ENCODE results near the gene HSDL1.

Gene HSDL1

DNA sequence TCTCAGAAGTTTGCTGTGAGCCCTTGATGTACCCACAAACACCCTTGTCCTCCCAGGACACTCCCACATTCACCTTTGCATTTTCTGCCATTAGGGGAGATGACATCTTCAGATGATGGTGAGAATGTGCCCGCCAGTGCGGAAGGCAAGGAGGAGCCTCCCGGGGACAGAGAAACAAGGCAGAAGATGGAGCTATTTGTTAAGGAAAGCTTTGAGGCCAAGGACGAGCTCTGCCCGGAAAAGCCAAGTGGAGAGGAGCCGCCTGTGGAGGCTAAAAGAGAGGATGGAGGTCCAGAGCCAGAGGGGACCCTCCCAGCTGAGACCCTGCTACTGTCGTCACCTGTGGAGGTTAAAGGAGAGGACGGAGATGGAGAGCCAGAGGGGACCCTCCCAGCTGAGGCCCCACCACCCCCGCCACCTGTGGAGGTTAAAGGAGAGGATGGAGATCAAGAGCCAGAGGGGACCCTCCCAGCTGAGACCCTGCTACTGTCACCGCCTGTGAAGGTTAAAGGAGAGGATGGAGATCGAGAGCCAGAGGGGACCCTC, 24.9 kb upstream of the HSDL1 start:
- Histone ChIP-seq H3K9me3 (ENCODE audit: insufficient read depth, low read depth, low read length) (no peaks in the 10 kb centered on the region), H3K27ac (ENCODE audit: low read length) (no peak overlapping the region), H3K4me3 (ENCODE audit: low read length) (no peak overlapping the region), H3K36me3 (ENCODE audit: insufficient read depth, low read depth, low read length) (no peaks in the 10 kb centered on the region), H3K4me1 (ENCODE audit: insufficient read depth, low read length) (no peaks in the 10 kb centered on the region), H3K27me3 (ENCODE audit: insufficient read depth, low read length) (no peaks in the 10 kb centered on the region), H3K9ac (ENCODE audit: low read depth, low read length) (no peak overlapping the region)

DNA sequence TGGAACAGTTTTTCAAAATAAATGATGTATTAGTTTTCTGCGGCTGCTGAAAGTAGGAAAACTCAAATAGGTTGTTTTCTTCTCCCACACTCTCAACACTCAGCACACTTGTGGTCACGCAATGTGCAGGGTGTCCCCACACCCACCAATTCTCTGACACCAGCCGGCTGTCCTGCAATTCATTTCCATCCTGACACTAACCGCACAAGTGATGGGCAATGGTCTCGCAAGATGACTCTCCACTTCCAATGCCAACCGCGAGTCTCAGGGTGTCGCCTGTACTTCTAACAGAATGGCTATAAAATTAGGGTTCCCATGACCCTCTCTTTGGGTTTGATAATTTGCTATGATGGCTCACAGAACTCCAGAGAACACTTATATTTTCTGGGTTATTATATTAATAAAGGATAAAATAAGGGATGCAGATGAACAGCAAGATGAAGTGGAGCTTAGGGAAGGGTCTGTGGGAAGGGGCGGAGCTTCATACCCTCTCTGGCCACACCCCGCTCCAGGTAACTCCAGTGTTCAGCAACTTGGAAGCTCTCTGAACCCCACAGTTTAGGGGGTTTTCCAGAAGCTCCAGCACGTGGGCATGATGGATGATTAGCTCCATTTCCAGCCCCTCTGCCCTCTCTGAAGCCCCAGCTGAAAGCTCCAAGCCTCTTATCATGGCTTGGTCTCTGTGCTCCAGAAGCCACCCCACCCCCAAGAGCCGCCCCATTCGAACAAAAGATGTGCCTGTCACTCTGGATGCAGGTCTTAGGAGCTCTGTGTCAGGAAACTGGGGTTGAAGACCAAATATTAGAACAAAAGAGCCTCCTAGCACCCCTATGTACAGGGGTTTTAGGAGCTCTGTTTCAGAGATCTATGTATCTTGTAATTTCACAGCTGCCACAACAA, 22.1 kb upstream of the HSDL1 start:
- no peaks in the 10 kb centered on the region for H3K36me3 ChIP-seq (ENCODE audit: insufficient read depth, low read depth, low read length)

DNA sequence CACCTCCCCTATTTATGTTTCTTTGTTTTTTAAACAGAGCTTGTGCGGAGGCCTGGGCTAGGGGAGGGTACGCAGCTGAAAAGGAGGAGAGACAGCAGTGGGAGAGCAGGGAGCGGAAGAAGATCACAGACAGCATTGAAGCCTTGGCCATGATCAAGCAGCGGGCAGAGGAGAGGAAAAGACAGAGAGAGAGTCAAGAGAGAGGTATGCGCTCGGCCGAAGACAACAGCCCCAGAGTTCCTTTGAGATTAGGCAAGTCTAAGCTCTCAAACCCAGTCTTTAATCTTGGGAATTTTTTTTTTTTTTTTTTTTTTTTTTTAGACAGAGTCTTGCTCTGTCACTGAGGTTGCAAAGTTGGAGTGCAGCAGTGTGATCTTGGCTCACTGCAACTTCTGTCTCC, 20.8 kb upstream of the HSDL1 start:
- no peak overlapping the region for H3K9ac ChIP-seq (ENCODE audit: low read depth, low read length)
- H3K4me1 ChIP-seq (ENCODE audit: insufficient read depth, low read length): no peaks in the 10 kb centered on the region
- no peaks in the 10 kb centered on the region for H3K9me3 ChIP-seq (ENCODE audit: insufficient read depth, low read depth, low read length)
- no peak overlapping the region for H3K27ac ChIP-seq (ENCODE audit: low read length)
- no peak overlapping the region for H3K4me3 ChIP-seq (ENCODE audit: low read length)
- no peaks in the 10 kb centered on the region for H3K36me3 ChIP-seq (ENCODE audit: insufficient read depth, low read depth, low read length)
- H3K27me3 ChIP-seq (ENCODE audit: insufficient read depth, low read length): 0 out of 2 replicates have a peak, but pooled peaks cover 4% of the 10 kb centered on the region

More for the DNA sequence above, 22.1 kb upstream of the HSDL1 start:
- Histone ChIP-seq H3K9me3 (ENCODE audit: insufficient read depth, low read depth, low read length) (no peaks in the 10 kb centered on the region), H3K27me3 (ENCODE audit: insufficient read depth, low read length) (0 out of 2 replicates have a peak, but pooled peaks cover 4% of the 10 kb centered on the region), H3K4me3 (ENCODE audit: low read length) (no peak overlapping the region), H3K4me1 (ENCODE audit: insufficient read depth, low read length) (no peaks in the 10 kb centered on the region), H3K27ac (ENCODE audit: low read length) (no peak overlapping the region), H3K9ac (ENCODE audit: low read depth, low read length) (no peak overlapping the region)

DNA sequence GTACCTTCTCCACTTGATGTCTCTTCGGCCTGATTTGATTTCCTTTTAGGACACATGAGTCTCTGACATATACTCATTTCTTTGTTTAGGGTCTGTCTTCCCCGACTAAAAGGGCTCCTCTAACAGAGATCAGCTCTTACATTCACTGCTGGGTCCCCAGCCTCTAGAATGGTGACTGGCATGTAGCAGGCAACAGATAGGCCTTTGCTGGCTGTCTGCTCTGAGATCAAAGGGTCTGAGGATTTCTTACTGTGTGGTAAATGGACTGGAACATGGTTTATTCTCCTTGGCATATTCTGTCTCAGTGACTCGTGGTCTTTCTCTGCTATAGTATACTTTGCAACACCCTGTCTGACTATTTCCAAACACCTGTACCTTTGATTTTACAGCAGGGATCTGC, 16.8 kb upstream of the HSDL1 start:
- H3K9ac ChIP-seq (ENCODE audit: low read depth, low read length): no peak overlapping the region
- H3K27me3 ChIP-seq (ENCODE audit: insufficient read depth, low read length): 0 out of 2 replicates have a peak, but pooled peaks cover 4% of the 10 kb centered on the region
- no peaks in the 10 kb centered on the region for H3K9me3 ChIP-seq (ENCODE audit: insufficient read depth, low read depth, low read length)

DNA sequence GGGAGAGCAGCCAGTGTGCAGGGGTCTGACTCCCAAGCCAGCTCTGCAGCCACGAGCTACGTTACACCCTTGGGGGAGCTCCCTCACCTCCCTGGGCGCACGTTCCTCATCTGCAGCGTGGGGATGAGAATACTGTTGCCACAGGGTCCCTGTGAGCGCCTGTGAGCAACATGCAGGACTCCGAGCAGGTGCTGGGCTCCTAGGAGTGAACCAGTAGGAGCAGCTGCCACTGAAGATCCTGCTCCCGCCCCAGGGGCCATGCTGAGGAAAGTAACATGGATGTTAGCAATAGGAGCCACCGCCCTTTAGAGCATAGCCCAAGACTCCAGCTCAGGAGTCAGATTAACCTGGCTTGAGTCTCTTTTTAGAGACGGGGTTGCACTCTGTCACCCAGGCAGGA, 16.1 kb upstream of the HSDL1 start:
- Histone ChIP-seq H3K4me3 (ENCODE audit: low read length) (no peak overlapping the region), H3K27ac (ENCODE audit: low read length) (no peak overlapping the region), H3K36me3 (ENCODE audit: insufficient read depth, low read depth, low read length) (no peaks in the 10 kb centered on the region), H3K4me1 (ENCODE audit: insufficient read depth, low read length) (no peaks in the 10 kb centered on the region), H3K27me3 (ENCODE audit: insufficient read depth, low read length) (0 out of 2 replicates have a peak, but pooled peaks cover 4% of the 10 kb centered on the region), H3K9me3 (ENCODE audit: insufficient read depth, low read depth, low read length) (no peaks in the 10 kb centered on the region), H3K9ac (ENCODE audit: low read depth, low read length) (no peak overlapping the region)

More for the DNA sequence above, 16.8 kb upstream of the HSDL1 start:
- Histone ChIP-seq H3K4me1 (ENCODE audit: insufficient read depth, low read length) (no peaks in the 10 kb centered on the region), H3K27ac (ENCODE audit: low read length) (no peak overlapping the region), H3K4me3 (ENCODE audit: low read length) (no peak overlapping the region), H3K36me3 (ENCODE audit: insufficient read depth, low read depth, low read length) (no peaks in the 10 kb centered on the region)

DNA sequence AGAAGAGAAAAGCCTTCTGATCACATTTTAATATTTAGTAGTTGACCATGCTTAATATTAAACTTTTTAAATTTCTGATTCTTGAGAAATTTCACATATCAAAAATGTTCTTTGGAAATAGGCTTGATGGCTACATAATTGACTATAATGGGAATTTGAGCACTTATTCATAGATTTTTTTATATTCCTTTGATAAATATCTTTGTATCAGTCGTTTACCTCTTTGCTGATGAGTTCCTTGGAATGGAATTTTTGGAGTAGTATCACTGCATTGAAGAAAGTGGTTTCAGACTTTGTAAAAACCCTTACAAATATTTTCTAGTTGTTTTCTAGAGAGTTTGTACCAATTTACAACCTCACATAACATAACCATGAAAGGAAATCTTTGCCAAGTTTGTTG, 14.8 kb upstream of the HSDL1 start:
- Histone ChIP-seq H3K4me1 (ENCODE audit: insufficient read depth, low read length) (no peaks in the 10 kb centered on the region), H3K4me3 (ENCODE audit: low read length) (no peak overlapping the region), H3K9me3 (ENCODE audit: insufficient read depth, low read depth, low read length) (no peaks in the 10 kb centered on the region), H3K9ac (ENCODE audit: low read depth, low read length) (no peak overlapping the region), H3K36me3 (ENCODE audit: insufficient read depth, low read depth, low read length) (no peaks in the 10 kb centered on the region), H3K27ac (ENCODE audit: low read length) (no peak overlapping the region), H3K27me3 (ENCODE audit: insufficient read depth, low read length) (0 out of 2 replicates have a peak, but pooled peaks cover 4% of the 10 kb centered on the region)

DNA sequence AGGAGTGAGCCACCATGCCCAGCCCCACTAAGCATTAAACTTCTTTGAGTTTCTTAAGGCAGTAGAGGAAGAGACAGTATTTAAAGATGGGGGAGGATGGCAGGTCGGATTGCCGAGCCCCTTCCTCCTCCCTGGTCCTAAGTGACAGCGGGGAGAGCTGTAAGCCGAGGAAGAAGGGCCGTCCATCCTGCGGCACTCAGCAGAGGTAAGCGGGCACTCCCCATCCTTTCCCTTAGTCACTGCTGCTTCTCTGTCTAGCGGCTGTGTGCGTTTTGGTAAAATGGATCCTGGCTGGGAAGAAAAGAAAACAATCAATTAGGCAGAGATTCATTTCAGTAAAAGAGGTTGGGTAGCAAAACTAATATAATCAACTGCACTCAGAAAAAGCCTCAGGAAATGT, 14.0 kb upstream of the HSDL1 start:
- no peaks in the 10 kb centered on the region for H3K9me3 ChIP-seq (ENCODE audit: insufficient read depth, low read depth, low read length)
- H3K4me3 ChIP-seq (ENCODE audit: low read length): no peak overlapping the region
- H3K27ac ChIP-seq (ENCODE audit: low read length): no peak overlapping the region
- H3K36me3 ChIP-seq (ENCODE audit: insufficient read depth, low read depth, low read length): no peaks in the 10 kb centered on the region
- H3K9ac ChIP-seq (ENCODE audit: low read depth, low read length): no peak overlapping the region
- no peaks in the 10 kb centered on the region for H3K4me1 ChIP-seq (ENCODE audit: insufficient read depth, low read length)
- H3K27me3 ChIP-seq (ENCODE audit: insufficient read depth, low read length): no peaks in the 10 kb centered on the region

DNA sequence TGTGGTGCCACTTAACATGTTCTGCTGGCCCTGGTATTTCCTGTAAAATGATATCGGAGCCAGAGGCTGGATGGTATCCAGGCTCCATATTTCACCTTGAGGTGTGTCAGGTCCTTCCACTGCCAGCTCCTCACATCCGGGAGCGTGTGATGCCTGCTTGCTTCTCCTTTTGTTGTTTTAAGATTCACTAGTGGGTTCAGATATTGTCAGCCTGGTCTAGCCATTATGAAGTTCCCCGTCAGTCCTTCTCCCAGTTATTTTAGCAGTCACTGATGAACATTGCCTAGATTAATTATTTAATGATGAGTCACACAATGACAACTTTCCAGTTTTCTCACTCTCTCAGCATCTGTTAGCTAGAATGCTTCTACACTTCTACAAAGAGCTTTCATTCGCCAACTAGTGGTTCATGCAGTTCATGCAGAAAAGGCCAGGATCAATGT, 11.4 kb upstream of the HSDL1 start:
- Histone ChIP-seq H3K36me3 (ENCODE audit: insufficient read depth, low read depth, low read length) (no peaks in the 10 kb centered on the region), H3K9ac (ENCODE audit: low read depth, low read length) (no peak overlapping the region), H3K9me3 (ENCODE audit: insufficient read depth, low read depth, low read length) (no peaks in the 10 kb centered on the region), H3K27me3 (ENCODE audit: insufficient read depth, low read length) (no peaks in the 10 kb centered on the region), H3K4me1 (ENCODE audit: insufficient read depth, low read length) (no peaks in the 10 kb centered on the region), H3K4me3 (ENCODE audit: low read length) (no peak overlapping the region), H3K27ac (ENCODE audit: low read length) (no peak overlapping the region)

DNA sequence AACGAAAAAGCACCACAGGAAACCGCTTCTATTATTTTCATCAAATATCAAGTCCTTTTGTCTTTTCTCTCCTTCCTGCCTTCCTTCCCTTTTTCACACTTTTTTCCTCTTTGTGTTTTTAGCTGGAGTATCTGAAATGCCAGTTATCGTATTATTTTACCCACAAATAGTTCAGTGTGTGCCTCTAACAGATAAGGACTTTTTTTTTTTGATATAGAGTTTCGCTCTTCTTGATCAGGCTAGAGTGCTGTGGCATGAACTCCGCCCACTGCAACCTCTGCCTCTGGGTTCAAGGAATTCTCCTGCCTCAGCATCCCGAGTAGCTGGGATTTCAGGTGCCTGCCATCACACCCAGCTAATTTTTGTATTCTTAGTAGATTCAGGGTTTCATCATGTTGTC, 10.8 kb upstream of the HSDL1 start:
- Histone ChIP-seq H3K36me3 (ENCODE audit: insufficient read depth, low read depth, low read length) (no peaks in the 10 kb centered on the region), H3K27ac (ENCODE audit: low read length) (no peak overlapping the region)

DNA sequence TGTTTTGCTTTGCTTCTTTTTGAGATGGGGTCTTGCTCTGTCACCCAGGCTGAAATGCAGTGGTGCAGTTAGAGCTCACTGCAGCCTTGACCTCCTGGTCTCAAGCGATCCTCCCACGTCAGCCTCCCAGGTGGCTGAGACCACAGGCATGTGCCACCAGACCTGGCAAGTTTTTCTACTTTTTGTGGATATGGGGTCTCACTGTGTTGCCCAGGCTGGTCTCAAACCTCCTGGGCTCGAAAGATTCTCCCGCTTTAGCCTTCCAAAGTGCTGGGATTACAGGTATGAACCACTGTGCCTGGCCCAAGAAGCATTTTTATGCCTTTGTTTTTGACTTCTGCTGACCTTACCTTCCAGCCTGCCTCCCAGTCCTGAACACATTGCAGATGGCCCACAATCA, 10.2 kb upstream of the HSDL1 start:
- Histone ChIP-seq H3K27ac (ENCODE audit: low read length) (no peak overlapping the region), H3K9ac (ENCODE audit: low read depth, low read length) (no peak overlapping the region), H3K4me1 (ENCODE audit: insufficient read depth, low read length) (no peaks in the 10 kb centered on the region), H3K36me3 (ENCODE audit: insufficient read depth, low read depth, low read length) (no peaks in the 10 kb centered on the region), H3K27me3 (ENCODE audit: insufficient read depth, low read length) (no peaks in the 10 kb centered on the region), H3K9me3 (ENCODE audit: insufficient read depth, low read depth, low read length) (no peaks in the 10 kb centered on the region), H3K4me3 (ENCODE audit: low read length) (no peak overlapping the region)

More for the DNA sequence above, 10.8 kb upstream of the HSDL1 start:
- Histone ChIP-seq H3K27me3 (ENCODE audit: insufficient read depth, low read length) (no peaks in the 10 kb centered on the region), H3K9ac (ENCODE audit: low read depth, low read length) (no peak overlapping the region), H3K4me1 (ENCODE audit: insufficient read depth, low read length) (no peaks in the 10 kb centered on the region), H3K9me3 (ENCODE audit: insufficient read depth, low read depth, low read length) (no peaks in the 10 kb centered on the region), H3K4me3 (ENCODE audit: low read length) (no peak overlapping the region)

DNA sequence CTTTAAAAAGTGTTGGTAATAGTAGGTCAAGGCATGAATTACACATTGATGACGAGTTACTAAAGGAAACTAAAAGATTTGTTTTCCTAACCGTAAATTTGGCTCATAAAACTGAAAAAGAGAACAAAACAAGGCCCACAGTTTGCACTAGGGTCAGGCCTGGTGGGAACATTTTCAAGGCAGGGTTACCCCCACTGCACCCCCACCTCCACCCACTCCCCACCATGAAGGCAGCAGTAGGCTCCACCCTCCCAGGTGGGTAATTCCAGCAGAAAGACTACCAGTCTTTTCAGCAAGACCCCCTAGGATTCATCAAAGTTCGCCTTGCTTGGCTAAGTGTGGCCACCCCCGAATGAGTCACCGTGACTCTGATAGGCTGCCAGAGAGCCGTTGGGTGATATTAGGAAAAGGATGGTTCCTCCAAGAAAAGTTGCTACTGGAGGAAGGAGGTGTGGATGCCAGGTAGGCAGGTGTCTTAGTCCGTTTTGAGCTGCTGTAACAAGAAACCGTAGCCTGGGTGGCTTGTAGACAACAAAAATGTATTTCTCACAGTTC, 8.8 kb upstream of the HSDL1 start:
- no peak overlapping the region for H3K9ac ChIP-seq (ENCODE audit: low read depth, low read length)
- H3K4me1 ChIP-seq (ENCODE audit: insufficient read depth, low read length): no peaks in the 10 kb centered on the region
- H3K36me3 ChIP-seq (ENCODE audit: insufficient read depth, low read depth, low read length): no peaks in the 10 kb centered on the region
- no peaks in the 10 kb centered on the region for H3K9me3 ChIP-seq (ENCODE audit: insufficient read depth, low read depth, low read length)
- no peaks in the 10 kb centered on the region for H3K27me3 ChIP-seq (ENCODE audit: insufficient read depth, low read length)
- no peak overlapping the region for H3K4me3 ChIP-seq (ENCODE audit: low read length)
- no peak overlapping the region for H3K27ac ChIP-seq (ENCODE audit: low read length)

DNA sequence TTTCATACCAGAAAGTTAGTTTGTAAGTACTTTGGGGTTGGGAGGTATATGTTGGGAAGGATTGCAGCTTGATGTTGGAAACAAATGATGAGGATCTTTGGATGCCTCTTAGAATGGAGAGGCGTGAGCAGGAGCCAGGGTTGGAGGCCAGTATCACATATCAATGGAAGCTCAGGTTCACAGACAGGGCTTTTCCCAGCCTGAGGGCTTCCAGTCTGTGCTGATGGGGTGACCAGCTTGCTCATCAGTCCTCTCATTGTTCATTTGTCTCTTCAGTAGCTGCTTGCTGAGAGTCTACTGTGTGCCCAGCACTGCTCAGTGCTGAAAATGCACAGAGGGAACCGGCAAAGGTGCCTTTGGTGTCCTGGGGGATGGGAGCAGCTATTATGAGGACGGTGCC, 5.9 kb upstream of the HSDL1 start:
- no peak overlapping the region for H3K4me3 ChIP-seq (ENCODE audit: low read length)
- H3K9ac ChIP-seq (ENCODE audit: low read depth, low read length): no peak overlapping the region
- H3K27ac ChIP-seq (ENCODE audit: low read length): no peak overlapping the region
- no peaks in the 10 kb centered on the region for H3K4me1 ChIP-seq (ENCODE audit: insufficient read depth, low read length)
- no peaks in the 10 kb centered on the region for H3K9me3 ChIP-seq (ENCODE audit: insufficient read depth, low read depth, low read length)
- H3K36me3 ChIP-seq (ENCODE audit: insufficient read depth, low read depth, low read length): no peaks in the 10 kb centered on the region
- peaks cover 10% of the 10 kb centered on the region for H3K27me3 ChIP-seq (ENCODE audit: insufficient read depth, low read length)

Data from iPS-20b (cell line).